Testis (tissue), 3 donors: ENCODE data around the gene PA2G4. TPM values are rescaled to one million over a fixed set of nuclear protein-coding genes. Genes with fewer than 3 reads are reported as not detected.
"Not testable (repeated sequence)": the region's sequence is repeated elsewhere in the genome, so short reads cannot be mapped to it uniquely, and the experiment has no call there.

Experiments used
- DNase-seq: peaks from one replicate; pipeline ENCODE4 v3.0.0-alpha.2; 2019
- H3K27ac ChIP-seq, 2 donors: fragments of 200-600 bp; sonication (generic); one replicate each; pipeline ENCODE4 v1.5.1; 2019
- H3K27me3 ChIP-seq: fragments of 200-600 bp; sonication (generic); one replicate; pipeline ENCODE4 v1.5.1; 2019
- H3K36me3 ChIP-seq: fragments of 200-600 bp; sonication (generic); one replicate; pipeline ENCODE4 v1.5.1; 2017; ENCODE audit warnings: low read depth; ENCODE audit errors: missing control alignments
- H3K4me1 ChIP-seq: fragments of 200-600 bp; sonication (generic); one replicate; pipeline ENCODE4 v1.5.1; 2019
- H3K4me3 ChIP-seq, 2 donors: fragments of 200-600 bp; sonication (generic); one replicate each; pipeline ENCODE4 v1.5.1; 2017 to 2019
- H3K9me3 ChIP-seq: fragments of 200-600 bp; sonication (generic); one replicate; pipeline ENCODE4 v1.5.1; 2017
- POLR2A ChIP-seq: fragments of 450-650 bp; IDR thresholded peaks from one replicate; pipeline ENCODE4 v1.6.1; 2017; ENCODE audit warnings: antibody characterized with exemption, mild to moderate bottlenecking, moderate library complexity
- WGBS, 2 donors: methylation state at CpG; one replicate each; pipeline ENCODE4 v1.1.5; 2018; 5-methylcytosine and 5-hydroxymethylcytosine counted together
- intact Hi-C: fragments of 100-400 bp; cut with DNase I; formaldehyde crosslinking; loops from one replicate; pipeline ENCODE4 v1.15.1; 2023; ENCODE audit warnings: low total_unique reads
- polyA plus RNA-seq: library from polyadenylated mRNA; stranded (reverse); fragments of 350-450 nt; fragmentation: Illumina TruSeq; extraction: RNeasy Lipid Tissue Mini Kit (QIAGEN cat#74804); gene quantifications from one replicate; pipeline ENCODE4 v1.2.3, GENCODE V29; 2014; ENCODE audit warnings: low read depth, low replicate concordance; ENCODE audit not compliant: insufficient read depth
- total RNA-seq, 2 donors: library from RNA; depleted of rRNA; stranded (reverse); fragments of >200 nt; gene quantifications; one replicate each; pipeline ENCODE4 v1.2.3, GENCODE V29; 2016
- TF ChIP-seq, protein P1 (sequence below), 3 experiments: fragments of 450-650 bp in 2 of 3; fragments of 200-600 bp in 1 of 3; sonication (generic) in 1 of 3; IDR thresholded peaks; one replicate each; pipeline ENCODE4 v1.5.1; 2016 to 2019; ENCODE audit warnings: antibody characterized with exemption in 3 of 3, mild to moderate bottlenecking in 2 of 3, moderate library complexity in 1 of 3

The PA2G4 gene
- total and polyA plus RNA-seq, 3 donors from 2014 or later, result 61.0 to 190 (median 81.4) TPM

DNA sequence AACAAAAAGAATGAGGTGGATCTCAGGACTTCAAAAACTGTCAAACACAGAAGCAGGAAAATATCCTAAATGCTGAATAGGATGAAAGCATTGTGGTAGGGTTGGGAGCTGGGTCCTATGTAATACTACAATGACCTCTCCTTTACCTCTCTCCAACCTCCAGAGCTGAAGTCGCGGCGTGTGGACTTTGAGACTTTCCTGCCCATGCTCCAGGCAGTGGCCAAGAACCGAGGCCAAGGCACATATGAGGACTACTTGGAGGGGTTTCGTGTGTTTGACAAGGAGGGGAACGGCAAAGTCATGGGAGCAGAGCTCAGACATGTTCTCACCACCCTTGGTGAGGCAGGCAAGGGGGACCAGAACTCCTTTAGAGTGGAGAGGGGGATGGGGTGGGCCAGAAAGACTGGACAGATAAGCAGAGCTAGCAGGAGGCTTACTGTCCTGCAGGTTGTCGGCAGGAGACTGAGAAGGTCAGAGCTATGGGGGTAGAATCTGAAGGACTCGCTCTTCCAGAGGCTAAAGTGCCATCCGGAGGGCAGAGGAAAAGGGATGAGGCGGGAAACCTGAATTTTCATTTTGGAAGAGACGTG is 51.0 kb downstream of the PA2G4 start:
- H3K36me3 ChIP-seq, result no peaks in the 10 kb centered on the region
- intact Hi-C loops, result no loop called here

GRCh38 chr12:56156464-56157200 is 52.3 kb downstream of the PA2G4 start:
- H3K4me3 ChIP-seq, result peak overlapping the region; percentile 76 to 85
- DNase-seq, H3K9me3 ChIP-seq, H3K27me3 ChIP-seq, intact Hi-C loops, H3K36me3 ChIP-seq: not testable (repeated sequence)
- 82 to 87% methylated on average over 21 of the region's 21 CpGs for WGBS, 2 donors
- peak overlapping the region; percentile 98 to 99 for H3K27ac ChIP-seq
- peaks cover 45% of the 10 kb centered on the region for H3K4me1 ChIP-seq

More for the DNA sequence above, 51.0 kb downstream of the PA2G4 start:
- WGBS, 2 donors, result 93 to 94% methylated on average over 11 of the region's 11 CpGs
- H3K27me3 ChIP-seq, result no peaks in the 10 kb centered on the region
- H3K4me3 ChIP-seq, result no peak overlapping the region
- no peaks in the 10 kb centered on the region for H3K9me3 ChIP-seq
- no peak for DNase-seq
- no peak for TF ChIP-seq POLR2A
- TF ChIP-seq, protein P1, sequence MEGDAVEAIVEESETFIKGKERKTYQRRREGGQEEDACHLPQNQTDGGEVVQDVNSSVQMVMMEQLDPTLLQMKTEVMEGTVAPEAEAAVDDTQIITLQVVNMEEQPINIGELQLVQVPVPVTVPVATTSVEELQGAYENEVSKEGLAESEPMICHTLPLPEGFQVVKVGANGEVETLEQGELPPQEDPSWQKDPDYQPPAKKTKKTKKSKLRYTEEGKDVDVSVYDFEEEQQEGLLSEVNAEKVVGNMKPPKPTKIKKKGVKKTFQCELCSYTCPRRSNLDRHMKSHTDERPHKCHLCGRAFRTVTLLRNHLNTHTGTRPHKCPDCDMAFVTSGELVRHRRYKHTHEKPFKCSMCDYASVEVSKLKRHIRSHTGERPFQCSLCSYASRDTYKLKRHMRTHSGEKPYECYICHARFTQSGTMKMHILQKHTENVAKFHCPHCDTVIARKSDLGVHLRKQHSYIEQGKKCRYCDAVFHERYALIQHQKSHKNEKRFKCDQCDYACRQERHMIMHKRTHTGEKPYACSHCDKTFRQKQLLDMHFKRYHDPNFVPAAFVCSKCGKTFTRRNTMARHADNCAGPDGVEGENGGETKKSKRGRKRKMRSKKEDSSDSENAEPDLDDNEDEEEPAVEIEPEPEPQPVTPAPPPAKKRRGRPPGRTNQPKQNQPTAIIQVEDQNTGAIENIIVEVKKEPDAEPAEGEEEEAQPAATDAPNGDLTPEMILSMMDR (IDR thresholded peaks at IDR 0.05), result no peak
- peaks cover 36% of the 10 kb centered on the region for H3K4me1 ChIP-seq
- H3K27ac ChIP-seq, result no peak overlapping the region

GRCh38 chr12:56157201-56158028 is 53.1 kb downstream of the PA2G4 start:
- peaks cover 44% of the 10 kb centered on the region for H3K4me1 ChIP-seq

DNA sequence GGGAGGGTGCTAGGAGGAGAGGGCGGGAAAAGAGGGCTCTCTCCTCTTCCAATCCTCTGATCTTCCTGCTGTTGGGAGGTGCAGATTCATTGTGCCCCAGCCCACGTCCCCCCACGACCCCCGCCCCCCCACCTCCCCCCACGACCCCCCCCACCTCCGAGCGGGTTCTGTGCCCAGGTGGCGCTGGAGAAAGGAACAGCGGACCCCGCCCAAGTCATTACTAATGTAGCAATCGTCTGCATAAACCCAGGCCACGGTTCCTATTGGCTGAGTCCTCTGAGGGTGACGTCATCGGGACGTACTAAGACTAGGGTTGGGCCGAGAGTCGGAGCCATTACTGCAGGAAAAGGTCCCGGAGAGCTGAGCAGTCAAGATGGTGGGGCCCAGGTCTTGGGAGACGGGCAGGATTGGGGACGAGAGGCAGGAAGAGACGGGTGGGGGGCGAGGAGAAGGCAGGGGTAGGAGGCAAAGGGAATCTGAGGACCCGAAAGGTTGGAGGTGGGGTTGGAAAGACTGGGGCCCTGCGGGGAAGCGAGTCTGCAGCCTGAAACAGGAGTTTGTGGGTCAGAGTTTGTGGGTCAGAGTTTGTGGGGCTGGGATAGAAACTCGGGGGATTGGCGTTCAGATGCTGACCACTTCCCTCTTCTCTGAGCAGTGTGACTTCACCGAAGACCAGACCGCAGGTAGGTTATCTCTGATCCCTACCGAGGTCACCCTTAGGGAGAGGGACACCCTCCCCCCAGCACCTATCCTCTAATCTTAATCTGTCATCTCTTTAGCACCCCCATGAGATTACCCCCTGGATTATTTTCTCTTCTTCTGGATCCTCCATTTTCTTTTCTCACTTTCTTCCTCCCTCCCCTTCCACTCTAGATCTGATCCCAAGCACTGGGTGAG is 53.9 kb downstream of the PA2G4 start, which contains the start of gene MYL6:
MYL6 (plus strand) TSS at position 331 of the 897 bp plus-strand sequence; CDS start at position 374, 43 bp downstream.
- Histone ChIP-seq H3K27ac (peak within 1 kb of the TSS; percentile 98 to 99), H3K9me3 (no peaks in the 10 kb centered on the region), H3K27me3 (no peaks in the 10 kb centered on the region), H3K4me1 (peaks cover 37% of the 10 kb centered on the region), H3K4me3 (peak within 1 kb of the TSS; percentile 76 to 85), H3K36me3 (no peaks in the 10 kb centered on the region)
- intact Hi-C loops, result no loop called here
- 0 to 1% methylated on average over 22 to 30 of the region's 30 CpGs for WGBS, 2 donors
- DNase-seq, result peak; percentile 100
- TF ChIP-seq, protein P1 (IDR thresholded peaks at IDR 0.05), result no peak
- TF ChIP-seq POLR2A, result peak; percentile 99

More at GRCh38 chr12:56157201-56158028, 53.1 kb downstream of the PA2G4 start:
- Histone ChIP-seq H3K27me3 (no peaks in the 10 kb centered on the region), H3K9me3 (no peaks in the 10 kb centered on the region), H3K27ac (peak overlapping the region; percentile 98 to 99), H3K36me3 (no peaks in the 10 kb centered on the region), H3K4me3 (peak overlapping the region; percentile 76 to 85)
- WGBS, 2 donors, result 3 to 4% methylated on average over 43 to 45 of the region's 45 CpGs
- intact Hi-C loops, result no loop called here
- TF ChIP-seq, protein P1 (IDR thresholded peaks at IDR 0.05), result peak; percentile 57 to 83 (median 72)
- no peak for TF ChIP-seq POLR2A
- peak; percentile 79 for DNase-seq
